Ovary (tissue), 9 donors: ENCODE data around the gene RNF123. TPM values are rescaled to one million over a fixed set of nuclear protein-coding genes. Genes with fewer than 3 reads are reported as not detected.
"Not testable (repeated sequence)": the region's sequence is repeated elsewhere in the genome, so short reads cannot be mapped to it uniquely, and the experiment has no call there.

Source experiments
- DNase-seq, 5 donors: peaks; one replicate each; pipeline ENCODE4 v3.0.0-alpha.2; 2019 to 2020
- H3K27ac ChIP-seq, 2 donors: fragments of 200-600 bp; one replicate each; pipeline versions ENCODE4 v1.5.1 to v1.8.0; 2019 to 2022
- H3K27me3 ChIP-seq: fragments of 200-600 bp; one replicate; pipeline ENCODE4 v1.8.0; 2022
- H3K36me3 ChIP-seq: fragments of 200-600 bp; sonication (generic); one replicate; pipeline ENCODE4 v1.5.1; 2019
- H3K4me1 ChIP-seq: one replicate; pipeline ENCODE4 v1.8.1; 2013; ENCODE audit warnings: mild to moderate bottlenecking, moderate library complexity; ENCODE audit not compliant: insufficient read depth
- H3K4me3 ChIP-seq: fragments of 200-600 bp; sonication (generic); one replicate; pipeline ENCODE4 v1.5.1; 2017
- H3K9me3 ChIP-seq, 2 donors: fragments of 200-600 bp in 1 of 2; sonication (generic) in 1 of 2; one replicate each; pipeline versions ENCODE4 v1.5.1 to v1.8.1; 2013 to 2019; ENCODE audit warnings: mild to moderate bottlenecking in 1 of 2, moderate library complexity in 1 of 2
- EP300 ChIP-seq: sonication (generic); formaldehyde crosslinking; IDR thresholded peaks from one replicate; pipeline ENCODE4 v1.6.1; 2017; ENCODE audit warnings: antibody characterized with exemption
- POLR2A ChIP-seq: fragments of 450-650 bp; IDR thresholded peaks from one replicate; pipeline ENCODE4 v1.6.1; 2017; ENCODE audit warnings: antibody characterized with exemption, mild to moderate bottlenecking, moderate library complexity
- WGBS, 3 donors: extraction: QIAGEN DNeasy Blood & Tissue Kit in 1 of 3; methylation state at CpG; one replicate each; pipeline versions ENCODE4 v1.1.5 to v1.1.7; 2013 to 2017; 5-methylcytosine and 5-hydroxymethylcytosine counted together
- intact Hi-C, 4 donors: fragments of 100-400 bp; cut with DNase I; formaldehyde crosslinking; loops; one replicate each; pipeline versions ENCODE4 v1.11.0 to v1.15.1; 2022 to 2023
- polyA plus RNA-seq, 2 donors: library from polyadenylated mRNA; stranded (reverse); fragments of 200-250 nt in 1 of 2; fragments of 350-450 nt in 1 of 2; fragmentation: Illumina TruSeq in 1 of 2; extraction: RNeasy Lipid Tissue Mini Kit (QIAGEN cat#74804) in 1 of 2; gene quantifications; one replicate each; pipeline ENCODE4 v1.2.3, GENCODE V29; 2013 to 2014
- total RNA-seq, 7 donors: library from RNA; depleted of rRNA in 2 of 7; stranded (reverse); fragments of >200 nt in 2 of 7; fragmentation: NEBNext Ultra II Directional in 3 of 7; extraction: Animal tissue kit (Norgen Biotek cat#: 25700) in 3 of 7; gene quantifications; one replicate each; pipeline versions ENCODE4 v1.1.0 to v1.2.4, GENCODE V29; 2016 to 2023
- TF ChIP-seq, protein P1 (sequence below), 3 donors: fragments of 450-650 bp in 2 of 3; fragments of 200-600 bp in 1 of 3; IDR thresholded peaks; one replicate each; pipeline versions ENCODE4 v1.5.1 to v1.8.0; 2016 to 2022; ENCODE audit warnings: antibody characterized with exemption in 3 of 3, mild to moderate bottlenecking in 1 of 3
- donor health status: DM: no; HTN: no; CAD: no; lungs with moderate emphysema.
- donor health status: DM: no; HTN: no; CAD: no.
- donor health status: Bipolar disorder and iron deficiency.
- donor health status: DM: yes; HTN: yes; CAD: no.
- donor health status: DM: no; HTN: no; CAD: no.
- donor health status: DM: yes; HTN: yes; CAD: no.

Gene RNF123
- total and polyA plus RNA-seq, 9 donors = 15.9 to 37.6 (median 24.0) TPM

DNA sequence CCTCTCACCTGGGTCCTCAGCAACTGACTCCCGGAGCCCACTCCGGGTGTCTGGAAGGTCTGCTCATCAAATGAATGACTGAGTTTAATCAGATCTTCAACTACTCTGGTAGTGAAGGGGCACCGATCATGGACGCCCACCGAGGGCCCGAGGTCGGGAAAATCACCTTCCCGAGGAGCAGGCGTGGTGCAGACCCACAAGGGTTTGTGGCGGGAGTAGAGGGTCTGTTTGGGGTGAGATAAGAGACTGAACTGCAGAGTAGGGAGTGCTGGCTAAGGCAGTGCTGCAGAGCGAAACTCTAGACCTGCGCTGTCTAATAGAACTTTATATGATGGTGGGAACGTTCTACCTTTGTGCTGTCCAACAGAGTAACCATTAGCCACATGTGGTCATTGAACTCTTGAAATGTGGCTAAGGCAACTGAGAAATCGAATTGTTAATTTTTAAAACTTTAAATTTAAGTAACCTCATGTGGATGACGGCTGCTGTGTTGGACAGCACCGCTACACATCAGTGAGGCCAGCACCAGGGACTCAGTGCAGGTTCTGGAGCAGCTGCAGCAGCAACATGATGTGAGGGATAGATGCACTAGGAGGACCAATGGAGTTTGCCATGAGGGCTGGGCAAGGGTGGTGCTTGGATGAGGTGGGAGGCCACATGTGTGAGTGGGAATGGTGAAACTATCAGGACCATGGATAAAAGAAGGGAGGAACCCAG lies 709 bp downstream of the RNF123 start:
- H3K4me1 ChIP-seq, intact Hi-C loops, H3K9me3 ChIP-seq, DNase-seq, H3K27me3 ChIP-seq, H3K36me3 ChIP-seq: not testable (repeated sequence)
- WGBS, 3 donors = 4 to 7% (median 7%) methylated on average over 16 of the region's 16 CpGs
- peak overlapping the region; percentile 61 for H3K4me3 ChIP-seq
- peak overlapping the region in 1 of 2 donors; percentile 60 for H3K27ac ChIP-seq

DNA sequence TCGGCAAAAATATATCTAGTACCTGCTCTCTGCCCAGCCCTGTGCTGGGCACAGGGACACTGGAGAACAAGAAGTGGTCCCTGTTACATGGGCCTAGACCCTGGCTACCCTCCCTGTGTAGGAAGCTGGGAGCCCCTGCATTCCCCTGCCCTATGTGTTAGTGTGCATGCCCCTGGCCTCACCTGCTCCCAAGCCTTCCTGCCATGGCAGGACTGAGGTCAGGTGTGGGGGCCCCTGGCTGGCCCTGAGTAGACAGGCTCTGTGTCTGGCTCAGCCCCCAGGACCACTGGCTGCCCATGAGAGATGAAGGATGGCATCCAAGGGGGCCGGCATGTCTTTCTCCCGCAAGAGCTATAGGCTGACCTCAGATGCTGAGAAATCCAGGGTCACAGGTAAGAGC lies 1.5 kb downstream of the RNF123 start:
- H3K9me3 ChIP-seq, H3K36me3 ChIP-seq, H3K27me3 ChIP-seq, DNase-seq, H3K4me1 ChIP-seq, H3K27ac ChIP-seq, intact Hi-C loops, H3K4me3 ChIP-seq: not testable (repeated sequence)
- WGBS, 3 donors = 87 to 91% (median 89%) methylated on average over 3 of the region's 3 CpGs

DNA sequence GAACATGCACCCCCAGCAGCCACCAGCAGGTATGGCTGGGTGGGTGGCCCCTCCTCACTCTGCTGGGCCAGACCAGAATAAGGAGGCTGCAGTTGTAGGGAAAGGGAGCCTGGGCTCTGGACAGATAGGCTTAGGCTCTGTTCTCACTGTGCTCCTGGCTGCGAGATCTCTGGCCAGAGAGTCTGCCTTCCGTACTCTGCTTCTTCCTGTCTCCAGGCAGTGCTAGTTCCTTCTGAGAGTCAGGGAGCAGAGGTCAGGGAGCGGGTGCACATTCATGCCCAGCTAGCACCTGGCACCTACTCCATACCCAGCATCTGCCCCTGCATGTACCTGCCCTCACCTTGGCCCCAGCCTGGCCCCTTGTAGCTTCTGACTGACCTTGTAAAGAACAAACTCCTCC lies 2.1 kb downstream of the RNF123 start:
- H3K36me3 ChIP-seq, H3K9me3 ChIP-seq, H3K4me3 ChIP-seq, intact Hi-C loops, H3K27ac ChIP-seq, H3K4me1 ChIP-seq, H3K27me3 ChIP-seq, DNase-seq: not testable (repeated sequence)
- 86 to 92% (median 88%) methylated on average over 3 of the region's 3 CpGs for WGBS, 3 donors

DNA sequence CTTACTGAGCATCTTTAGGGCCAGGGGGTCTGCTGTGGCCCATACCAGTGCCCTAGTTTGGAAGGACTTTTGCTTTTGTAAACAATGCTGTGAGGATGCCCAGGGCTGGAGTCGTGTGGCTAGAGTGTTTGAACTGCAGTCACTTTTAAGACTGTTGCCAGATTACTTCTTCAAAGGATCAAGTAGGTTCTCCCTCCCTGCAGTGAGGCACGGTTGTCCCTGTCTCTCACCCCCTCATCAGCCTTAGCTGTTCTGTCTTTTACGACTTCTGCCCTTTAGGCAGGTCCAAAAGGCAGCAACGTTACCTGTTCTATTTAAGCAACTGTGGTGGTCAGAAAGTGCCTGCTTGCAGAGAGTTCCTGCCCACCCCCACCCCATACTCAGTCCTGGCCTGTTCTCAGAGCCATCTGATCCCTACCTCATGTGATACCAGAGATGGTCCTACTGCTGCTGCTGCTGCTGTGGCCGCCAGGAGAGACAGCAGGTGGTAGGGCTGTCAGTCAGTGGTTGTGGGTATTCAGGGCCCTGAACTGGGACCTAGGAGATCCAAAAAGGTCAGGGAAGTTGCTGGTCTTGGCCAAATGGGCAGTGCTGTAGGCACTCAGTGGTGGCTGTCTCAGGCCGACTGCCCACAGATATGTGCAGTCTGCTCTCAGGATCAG lies 5.2 kb downstream of the RNF123 start:
- intact Hi-C loops, H3K27me3 ChIP-seq, H3K36me3 ChIP-seq, H3K27ac ChIP-seq, H3K4me3 ChIP-seq, H3K9me3 ChIP-seq, H3K4me1 ChIP-seq, DNase-seq: not testable (repeated sequence)
- 56 to 65% (median 62%) methylated on average over 6 of the region's 6 CpGs for WGBS, 3 donors

DNA sequence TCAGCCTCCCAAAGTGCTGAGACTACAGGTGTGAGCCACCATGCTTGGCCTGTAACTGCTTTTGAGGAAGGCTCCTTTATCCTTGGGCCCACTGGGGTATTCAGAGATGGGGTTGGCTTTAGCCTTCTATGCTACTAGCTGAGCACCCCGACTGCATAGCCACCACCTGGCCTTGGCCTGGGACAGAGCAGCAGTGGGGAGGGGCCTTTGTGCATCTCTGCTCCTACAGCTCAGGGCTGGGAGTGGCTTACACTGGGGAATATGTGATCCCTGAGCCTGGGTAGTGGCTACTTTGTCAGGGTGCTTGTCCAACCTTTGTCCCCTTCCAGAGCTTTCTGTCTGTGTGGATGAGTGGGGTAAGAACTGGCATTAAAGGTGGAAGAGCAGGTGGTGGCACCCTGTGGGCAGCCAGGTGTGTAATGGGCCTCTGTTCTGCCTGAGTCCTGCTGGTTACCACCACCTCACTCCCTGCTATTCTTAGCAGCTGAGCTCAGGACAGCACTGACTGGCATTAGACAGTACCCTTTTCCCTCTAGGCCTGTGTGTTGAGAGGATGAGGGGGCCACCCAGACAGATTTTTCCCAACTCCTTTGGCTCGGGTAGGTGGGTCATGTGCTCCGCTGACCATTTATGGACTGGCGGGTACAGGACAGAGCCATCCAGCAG lies 6.1 kb downstream of the RNF123 start:
- H3K4me1 ChIP-seq, H3K9me3 ChIP-seq, intact Hi-C loops, H3K4me3 ChIP-seq, H3K36me3 ChIP-seq, H3K27me3 ChIP-seq, H3K27ac ChIP-seq, DNase-seq: not testable (repeated sequence)
- WGBS, 3 donors = 58 to 88% (median 70%) methylated on average over 2 to 4 of the region's 4 CpGs

DNA sequence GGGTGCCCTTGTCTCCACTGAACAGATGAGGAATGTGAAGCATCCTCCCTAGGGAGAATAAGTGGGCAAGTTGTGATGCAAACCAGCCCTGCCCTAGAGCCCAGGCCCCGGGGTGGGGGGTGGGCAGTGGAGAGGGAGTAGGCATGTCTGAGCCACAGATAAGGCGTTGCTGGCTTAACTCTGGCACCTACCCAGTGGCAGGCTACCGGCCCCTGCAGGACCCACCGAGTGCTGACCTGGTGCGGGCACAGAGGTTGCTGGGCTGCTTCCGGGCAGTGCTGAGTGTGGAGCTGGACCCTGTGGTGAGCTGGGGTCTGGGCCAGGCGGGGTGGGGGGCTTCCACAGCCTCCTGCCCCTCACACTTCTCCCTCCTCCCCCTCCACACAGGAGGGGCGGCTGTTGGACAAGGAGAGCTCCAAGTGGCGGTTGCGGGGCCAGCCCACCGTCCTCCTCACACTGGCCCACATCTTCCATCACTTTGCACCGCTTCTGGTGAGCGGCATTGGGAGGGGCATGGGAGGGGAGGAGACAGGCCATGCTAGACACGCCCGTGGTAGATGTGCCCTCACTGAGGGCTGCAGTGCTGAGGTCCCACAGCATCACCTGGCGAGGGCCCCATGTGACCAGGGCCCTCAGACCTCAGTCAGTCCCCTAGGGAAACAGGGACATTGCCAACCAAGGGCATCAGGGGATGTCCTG lies 10.1 kb downstream of the RNF123 start:
- H3K36me3 ChIP-seq = no peaks in the 10 kb centered on the region
- H3K4me1 ChIP-seq = no peaks in the 10 kb centered on the region
- intact Hi-C loops = no loop called here
- 78 to 86% (median 78%) methylated on average over 16 of the region's 16 CpGs for WGBS, 3 donors
- no peak overlapping the region for H3K4me3 ChIP-seq
- no peaks in the 10 kb centered on the region for H3K9me3 ChIP-seq
- no peak for DNase-seq
- no peak for TF ChIP-seq POLR2A
- H3K27me3 ChIP-seq = no peaks in the 10 kb centered on the region
- H3K27ac ChIP-seq = no peak overlapping the region

DNA sequence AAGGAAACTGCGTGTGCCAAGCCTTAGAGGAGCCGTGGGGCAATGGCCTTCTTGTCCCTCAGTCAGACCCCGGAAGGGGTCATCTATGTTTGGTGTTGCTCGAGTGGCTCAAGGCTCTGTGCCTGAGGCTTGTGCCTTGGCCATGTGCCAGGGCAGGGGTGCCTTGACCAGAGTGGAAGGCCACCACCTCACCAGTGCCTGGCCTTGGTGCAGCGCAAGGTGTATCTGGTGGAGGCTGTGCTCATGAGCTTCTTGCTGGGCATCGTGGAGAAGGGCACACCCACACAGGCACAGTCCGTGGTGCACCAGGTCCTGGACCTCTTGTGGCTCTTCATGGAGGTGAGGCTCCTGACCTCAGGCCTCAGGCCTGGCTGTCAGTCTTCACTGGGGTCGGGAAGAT lies 10.7 kb downstream of the RNF123 start:
- Histone ChIP-seq H3K36me3 (no peaks in the 10 kb centered on the region), H3K27ac (no peak overlapping the region), H3K4me1 (no peaks in the 10 kb centered on the region), H3K27me3 (no peaks in the 10 kb centered on the region), H3K9me3 (no peaks in the 10 kb centered on the region), H3K4me3 (no peak overlapping the region)
- DNase-seq = no peak
- TF ChIP-seq, protein P1, sequence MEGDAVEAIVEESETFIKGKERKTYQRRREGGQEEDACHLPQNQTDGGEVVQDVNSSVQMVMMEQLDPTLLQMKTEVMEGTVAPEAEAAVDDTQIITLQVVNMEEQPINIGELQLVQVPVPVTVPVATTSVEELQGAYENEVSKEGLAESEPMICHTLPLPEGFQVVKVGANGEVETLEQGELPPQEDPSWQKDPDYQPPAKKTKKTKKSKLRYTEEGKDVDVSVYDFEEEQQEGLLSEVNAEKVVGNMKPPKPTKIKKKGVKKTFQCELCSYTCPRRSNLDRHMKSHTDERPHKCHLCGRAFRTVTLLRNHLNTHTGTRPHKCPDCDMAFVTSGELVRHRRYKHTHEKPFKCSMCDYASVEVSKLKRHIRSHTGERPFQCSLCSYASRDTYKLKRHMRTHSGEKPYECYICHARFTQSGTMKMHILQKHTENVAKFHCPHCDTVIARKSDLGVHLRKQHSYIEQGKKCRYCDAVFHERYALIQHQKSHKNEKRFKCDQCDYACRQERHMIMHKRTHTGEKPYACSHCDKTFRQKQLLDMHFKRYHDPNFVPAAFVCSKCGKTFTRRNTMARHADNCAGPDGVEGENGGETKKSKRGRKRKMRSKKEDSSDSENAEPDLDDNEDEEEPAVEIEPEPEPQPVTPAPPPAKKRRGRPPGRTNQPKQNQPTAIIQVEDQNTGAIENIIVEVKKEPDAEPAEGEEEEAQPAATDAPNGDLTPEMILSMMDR (IDR thresholded peaks at IDR 0.05) = no peak
- no peak for TF ChIP-seq EP300
- intact Hi-C loops = loop anchor here in 1 of 4 donors (10.0 kb wide), 1 partner anchor 205 kb away; the partner anchor contains the start of gene MST1R
- WGBS, 3 donors = 69 to 76% (median 70%) methylated on average over 8 of the region's 8 CpGs
